HG03139 (cell line): ENCODE measurements around the gene KIF1B.

ENCODE experiments used
- ATAC-seq: cut with Tn5 transposase; IDR thresholded peaks from one replicate; pipeline ENCODE4 v1.9.1; 2021; ENCODE audit not compliant: unreplicated experiment

KIF1B gene

GRCh38 chr1:10209905-10210810 lies at the start of gene KIF1B:
TSS of gene KIF1B (plus strand) at chr1:10210570. CDS start at chr1:10232329, 21,759 bp downstream.
- ATAC-seq = peak; percentile 98

GRCh38 chr1:10160907-10161490 lies 49.4 kb upstream of the KIF1B start:
- no peak for ATAC-seq

GRCh38 chr1:10161541-10162290 lies 48.7 kb upstream of the KIF1B start:
- ATAC-seq = no peak

- ATAC-seq = no peak
Measured at GRCh38 chr1:10168912-10169514, 41.4 kb upstream of the KIF1B start.

GRCh38 chr1:10170239-10170574 lies 40.2 kb upstream of the KIF1B start:
- no peak for ATAC-seq

GRCh38 chr1:10171105-10171767 lies 39.1 kb upstream of the KIF1B start:
- ATAC-seq = no peak

GRCh38 chr1:10171995-10172669 lies 38.2 kb upstream of the KIF1B start:
- no peak for ATAC-seq

GRCh38 chr1:10173582-10173981 lies 36.8 kb upstream of the KIF1B start:
- ATAC-seq = no peak

GRCh38 chr1:10177876-10178275 lies 32.5 kb upstream of the KIF1B start:
- ATAC-seq = no peak

- ATAC-seq = no peak
Measured at GRCh38 chr1:10178597-10179405, 31.6 kb upstream of the KIF1B start.

GRCh38 chr1:10179406-10180091 lies 30.8 kb upstream of the KIF1B start:
- no peak for ATAC-seq

GRCh38 chr1:10181154-10181553 lies 29.2 kb upstream of the KIF1B start:
- no peak for ATAC-seq

GRCh38 chr1:10185759-10186158 lies 24.6 kb upstream of the KIF1B start:
- ATAC-seq = no peak

GRCh38 chr1:10186331-10187025 lies 23.9 kb upstream of the KIF1B start:
- ATAC-seq = no peak

GRCh38 chr1:10187026-10187334 lies 23.4 kb upstream of the KIF1B start:
- ATAC-seq = no peak

- no peak for ATAC-seq
Measured at GRCh38 chr1:10188133-10188650, 22.2 kb upstream of the KIF1B start.

- ATAC-seq = no peak
Measured at GRCh38 chr1:10189659-10190058, 20.7 kb upstream of the KIF1B start.

GRCh38 chr1:10192263-10192662 lies 18.1 kb upstream of the KIF1B start:
- no peak for ATAC-seq
